Measurements from ENCODE around the gene MBD1.

DNA sequence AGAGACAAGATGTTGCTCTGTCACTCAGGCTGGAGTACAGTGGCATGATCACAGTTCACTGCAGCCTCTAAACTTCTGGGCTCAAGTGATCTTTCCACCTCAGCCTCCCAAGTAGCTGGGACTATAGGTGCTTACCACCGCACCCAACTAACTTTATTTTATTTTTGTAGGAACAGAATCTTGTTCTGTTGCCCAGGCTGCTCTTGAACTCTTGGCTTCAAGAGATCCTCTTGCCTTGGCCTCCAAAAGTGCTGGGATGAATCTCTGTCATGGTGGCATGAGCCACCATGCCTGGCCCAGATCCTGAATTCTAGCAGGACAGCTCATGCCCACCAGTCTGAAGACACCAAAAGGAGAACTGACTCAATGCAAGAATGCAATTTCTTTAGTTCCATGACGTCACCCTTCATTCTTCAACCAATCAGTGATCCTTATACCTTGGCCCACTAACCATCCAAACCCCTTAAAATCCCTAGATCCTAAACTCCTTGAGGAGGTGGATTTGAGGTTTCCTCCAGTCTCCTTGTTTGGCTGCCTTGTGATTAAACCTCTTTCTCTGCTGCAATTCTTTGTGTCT lies 31.8 kb upstream of the MBD1 start:
- TF ChIP-seq ZNF671 (CRISPR knock-in tag; IDR thresholded peaks at IDR 0.05) = no peak
- TF ChIP-seq, protein P1, sequence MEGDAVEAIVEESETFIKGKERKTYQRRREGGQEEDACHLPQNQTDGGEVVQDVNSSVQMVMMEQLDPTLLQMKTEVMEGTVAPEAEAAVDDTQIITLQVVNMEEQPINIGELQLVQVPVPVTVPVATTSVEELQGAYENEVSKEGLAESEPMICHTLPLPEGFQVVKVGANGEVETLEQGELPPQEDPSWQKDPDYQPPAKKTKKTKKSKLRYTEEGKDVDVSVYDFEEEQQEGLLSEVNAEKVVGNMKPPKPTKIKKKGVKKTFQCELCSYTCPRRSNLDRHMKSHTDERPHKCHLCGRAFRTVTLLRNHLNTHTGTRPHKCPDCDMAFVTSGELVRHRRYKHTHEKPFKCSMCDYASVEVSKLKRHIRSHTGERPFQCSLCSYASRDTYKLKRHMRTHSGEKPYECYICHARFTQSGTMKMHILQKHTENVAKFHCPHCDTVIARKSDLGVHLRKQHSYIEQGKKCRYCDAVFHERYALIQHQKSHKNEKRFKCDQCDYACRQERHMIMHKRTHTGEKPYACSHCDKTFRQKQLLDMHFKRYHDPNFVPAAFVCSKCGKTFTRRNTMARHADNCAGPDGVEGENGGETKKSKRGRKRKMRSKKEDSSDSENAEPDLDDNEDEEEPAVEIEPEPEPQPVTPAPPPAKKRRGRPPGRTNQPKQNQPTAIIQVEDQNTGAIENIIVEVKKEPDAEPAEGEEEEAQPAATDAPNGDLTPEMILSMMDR (IDR thresholded peaks at IDR 0.05) = no peak
- TF ChIP-seq NFYB (CRISPR knock-in tag; conservative IDR thresholded peaks at IDR 0.05; ENCODE audit: low read depth) = no peak

Data from WTC11 (cell line).